ENCODE measurements around the gene KRTAP5-2.

The KRTAP5-2 gene

GRCh38 chr11:1567052-1567720, 30.9 kb downstream of the KRTAP5-2 start:
- DNase-seq (ENCODE audit: low read depth), result no peak

GRCh38 chr11:1566381-1567051, 31.6 kb downstream of the KRTAP5-2 start:
- no peak for DNase-seq (ENCODE audit: low read depth)

DNA sequence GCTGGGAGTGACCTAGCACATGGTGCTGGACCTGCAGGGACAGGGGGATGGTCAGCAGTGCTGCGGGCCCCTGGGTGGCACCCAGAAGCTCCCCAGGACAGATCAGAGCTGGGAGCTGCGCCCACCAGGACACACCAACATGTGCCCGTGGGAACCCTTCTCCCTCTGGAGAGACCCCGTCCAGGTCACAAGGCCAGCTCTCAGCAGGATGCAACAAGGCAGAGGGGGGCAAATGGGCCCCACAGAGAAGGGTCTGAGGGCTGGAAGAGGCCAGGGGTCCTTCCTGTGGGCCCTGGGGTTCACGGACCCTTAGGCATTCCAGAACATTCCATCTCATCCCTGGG, 32.2 kb downstream of the KRTAP5-2 start:
- DNase-seq (ENCODE audit: low read depth), result no peak

GRCh38 chr11:1565173-1565903, 32.8 kb downstream of the KRTAP5-2 start:
- no peak for DNase-seq (ENCODE audit: low read depth)

DNA sequence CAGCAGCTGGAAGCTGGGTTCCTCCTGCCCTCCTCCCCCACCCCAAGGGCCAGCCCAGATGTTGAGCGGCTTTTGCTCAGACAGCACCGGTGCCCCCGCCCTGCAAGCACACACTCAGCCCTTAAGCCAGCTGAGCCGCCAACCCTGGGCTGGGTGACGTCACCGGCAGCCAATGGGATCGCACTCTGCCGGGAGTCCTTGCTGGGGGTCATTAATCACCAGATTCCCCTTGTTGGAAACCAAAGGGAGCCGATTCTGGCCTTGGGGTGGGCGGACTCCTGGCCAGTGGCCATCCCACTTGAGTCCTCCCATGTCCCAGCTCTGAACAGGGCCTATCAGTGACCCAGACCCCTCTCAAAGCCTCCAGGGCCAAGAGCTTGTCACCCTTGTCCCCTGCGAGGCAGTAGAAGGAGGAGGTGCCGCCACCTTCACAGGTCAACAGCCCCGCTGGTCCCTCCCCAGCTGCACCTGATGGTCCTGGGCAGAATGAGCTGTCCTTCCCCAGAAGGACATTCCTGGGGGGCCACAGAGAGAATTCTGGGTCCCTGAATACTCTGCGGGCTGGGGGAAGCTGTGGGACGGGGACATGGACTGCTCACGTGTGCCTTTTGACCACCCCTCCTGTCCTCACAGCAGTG, 33.4 kb downstream of the KRTAP5-2 start:
- no peak for DNase-seq (ENCODE audit: low read depth)

DNA sequence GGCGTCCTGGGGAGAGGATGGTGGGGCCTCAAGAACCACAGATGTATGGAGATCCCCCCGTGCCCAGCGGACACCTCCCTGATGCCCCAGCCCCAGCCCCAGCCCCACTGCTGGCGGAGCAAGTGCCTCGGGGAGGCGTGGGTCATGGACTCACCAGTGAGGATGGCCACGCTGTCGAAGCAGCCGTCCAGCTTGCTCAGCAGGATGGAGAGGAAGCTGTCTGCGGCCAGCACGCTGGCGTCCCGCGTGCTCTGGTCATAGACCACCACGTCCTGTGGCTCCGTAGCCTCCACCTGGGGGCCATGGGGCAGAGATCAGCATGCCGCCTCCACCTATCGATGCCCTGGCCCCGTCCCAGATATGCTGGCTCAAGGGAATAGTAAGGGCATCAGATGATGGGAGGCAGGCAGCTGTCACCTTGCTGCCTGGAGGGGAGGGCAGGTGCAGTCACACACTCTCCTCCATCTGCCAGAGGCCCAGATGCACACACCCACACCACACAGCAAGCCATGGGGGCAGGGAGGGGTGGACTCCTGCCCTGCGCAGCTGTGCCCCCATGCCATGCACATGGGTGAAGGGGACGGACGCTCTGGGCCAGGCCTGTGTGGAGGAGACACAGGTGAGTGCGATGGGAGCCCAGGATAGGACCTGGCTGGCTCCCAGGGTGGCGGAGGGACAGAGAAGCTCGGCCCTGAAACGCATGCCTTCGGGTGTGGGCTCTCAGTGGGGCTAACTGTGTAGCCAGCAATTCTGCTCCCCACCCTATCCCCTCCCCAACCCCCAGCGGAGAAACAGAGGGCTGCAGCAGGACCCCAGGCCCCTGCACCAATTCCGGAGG, 34.2 kb downstream of the KRTAP5-2 start:
- no peak for DNase-seq (ENCODE audit: low read depth)

GRCh38 chr11:1563149-1563638, 34.9 kb downstream of the KRTAP5-2 start:
- DNase-seq (ENCODE audit: low read depth), result no peak

DNA sequence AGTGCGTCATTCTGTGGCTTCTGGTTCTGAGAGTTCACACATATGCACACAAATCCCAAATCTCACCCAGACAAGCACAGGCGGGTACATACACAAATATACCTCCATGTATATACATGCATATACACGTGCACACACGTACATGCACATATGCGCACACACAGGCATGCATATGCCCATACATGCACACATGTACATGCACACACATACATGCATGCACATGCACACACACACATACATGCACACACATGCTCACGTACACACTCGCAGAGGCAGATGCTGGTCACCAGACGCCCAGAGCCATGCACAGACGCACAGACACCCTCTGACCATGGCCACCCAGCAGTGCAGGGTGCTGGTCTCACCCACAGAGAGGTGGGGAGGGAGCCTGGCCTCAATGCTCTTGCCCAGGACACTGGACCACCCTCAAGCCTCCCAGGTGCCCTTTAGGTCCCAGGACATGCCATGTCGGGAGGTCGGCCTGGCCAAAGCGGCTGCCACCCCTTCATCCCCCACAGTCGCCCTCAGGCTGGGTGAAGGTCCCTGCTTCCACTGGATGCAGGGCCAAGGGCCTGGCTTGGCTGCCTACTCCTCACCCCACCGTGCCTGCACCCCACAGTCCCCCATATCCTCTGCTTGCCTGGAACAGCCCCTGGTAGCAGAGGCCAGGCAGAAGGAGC, 35.5 kb downstream of the KRTAP5-2 start:
- DNase-seq (ENCODE audit: low read depth), result no peak

- no peak for DNase-seq (ENCODE audit: low read depth)
These were observed 36.1 kb downstream of the KRTAP5-2 start for GRCh38 chr11:1561955-1562354.

DNA sequence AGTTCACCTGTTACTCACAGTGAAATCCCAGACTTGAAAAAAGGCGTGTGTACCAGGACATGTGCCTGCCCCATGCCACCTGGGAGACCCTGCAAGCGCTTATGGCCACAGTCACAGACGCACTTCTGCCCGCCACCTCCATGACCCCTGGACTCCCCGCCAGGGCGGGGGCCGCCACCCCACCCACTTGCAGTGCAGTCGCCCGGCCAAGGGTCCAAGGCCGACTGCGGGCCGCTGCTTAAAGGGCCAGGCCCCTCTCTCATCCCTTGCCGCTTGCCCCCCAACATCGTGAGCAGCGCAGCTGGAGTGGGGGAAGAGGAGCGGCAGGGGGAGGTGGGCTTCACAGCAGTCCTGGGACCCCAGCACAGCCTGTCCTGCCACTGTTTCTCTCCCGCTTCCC, 36.8 kb downstream of the KRTAP5-2 start:
- DNase-seq (ENCODE audit: low read depth), result no peak

GRCh38 chr11:1560649-1561251, 37.3 kb downstream of the KRTAP5-2 start:
- DNase-seq (ENCODE audit: low read depth), result no peak

- DNase-seq (ENCODE audit: low read depth), result no peak
These were observed 38.0 kb downstream of the KRTAP5-2 start for GRCh38 chr11:1560002-1560648.

GRCh38 chr11:1559111-1559951, 38.8 kb downstream of the KRTAP5-2 start:
- DNase-seq (ENCODE audit: low read depth), result no peak

DNA sequence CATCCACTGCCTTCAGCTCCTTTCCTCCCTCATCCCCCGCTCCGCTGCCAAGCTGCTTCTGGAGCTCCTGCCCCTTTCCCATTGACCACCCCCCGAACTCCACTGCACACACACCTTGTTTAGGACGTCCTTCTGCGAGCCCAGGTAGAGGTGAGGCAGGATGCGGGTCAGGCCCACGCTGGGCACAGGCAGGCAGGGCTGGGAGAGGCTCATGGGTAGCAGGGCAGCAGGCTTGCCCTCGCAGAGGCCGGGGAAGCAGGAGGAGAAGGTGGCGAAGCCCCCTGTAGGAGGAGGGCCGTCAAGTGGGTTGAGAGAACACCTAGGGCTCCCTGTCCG, 39.4 kb downstream of the KRTAP5-2 start:
- DNase-seq (ENCODE audit: low read depth), result no peak

DNA sequence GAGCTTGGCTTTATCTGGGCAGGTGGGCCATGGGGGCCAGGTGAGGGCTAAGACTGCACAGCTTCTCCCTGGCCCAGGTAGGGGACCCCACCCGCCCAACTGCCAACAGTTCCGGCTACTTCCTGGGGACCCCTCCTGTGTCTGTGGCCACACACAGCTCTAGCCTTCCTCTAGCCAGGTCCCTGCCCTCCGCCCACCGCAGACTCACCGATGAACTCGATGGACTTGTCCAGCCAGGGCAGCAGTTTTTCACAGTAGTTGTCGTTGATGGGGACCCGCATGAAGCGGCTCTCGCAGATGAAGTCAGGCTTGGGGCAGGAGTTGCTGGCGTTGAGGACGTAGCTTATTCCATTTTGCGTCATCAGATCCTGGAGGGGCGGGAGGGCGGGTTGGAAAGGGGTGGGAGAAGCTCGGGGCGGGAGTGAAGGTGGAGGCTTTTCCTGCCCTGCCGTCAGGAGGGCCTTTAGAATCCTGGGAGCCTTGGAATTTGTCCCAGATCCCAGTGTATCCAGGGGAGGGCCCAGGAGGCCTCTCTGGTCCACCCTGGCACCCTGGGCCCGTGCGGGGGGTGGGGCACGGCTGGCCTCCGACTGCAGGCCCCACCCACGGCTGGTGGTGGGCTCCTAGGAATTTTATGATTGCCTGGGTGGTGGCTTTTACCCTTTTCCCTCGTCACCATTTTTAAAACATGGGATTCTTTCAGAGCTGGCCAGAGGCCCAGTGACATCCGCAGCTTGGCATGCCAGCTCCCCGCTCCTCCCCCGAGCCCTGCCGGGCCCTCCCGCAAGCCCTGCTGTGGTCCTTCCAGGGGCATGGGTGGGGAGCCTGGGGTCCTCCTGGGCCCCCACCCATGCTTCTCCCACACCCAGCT, 40.0 kb downstream of the KRTAP5-2 start:
- no peak for DNase-seq (ENCODE audit: low read depth)

GRCh38 chr11:1557051-1557884, 40.8 kb downstream of the KRTAP5-2 start:
- DNase-seq (ENCODE audit: low read depth), result no peak

DNA sequence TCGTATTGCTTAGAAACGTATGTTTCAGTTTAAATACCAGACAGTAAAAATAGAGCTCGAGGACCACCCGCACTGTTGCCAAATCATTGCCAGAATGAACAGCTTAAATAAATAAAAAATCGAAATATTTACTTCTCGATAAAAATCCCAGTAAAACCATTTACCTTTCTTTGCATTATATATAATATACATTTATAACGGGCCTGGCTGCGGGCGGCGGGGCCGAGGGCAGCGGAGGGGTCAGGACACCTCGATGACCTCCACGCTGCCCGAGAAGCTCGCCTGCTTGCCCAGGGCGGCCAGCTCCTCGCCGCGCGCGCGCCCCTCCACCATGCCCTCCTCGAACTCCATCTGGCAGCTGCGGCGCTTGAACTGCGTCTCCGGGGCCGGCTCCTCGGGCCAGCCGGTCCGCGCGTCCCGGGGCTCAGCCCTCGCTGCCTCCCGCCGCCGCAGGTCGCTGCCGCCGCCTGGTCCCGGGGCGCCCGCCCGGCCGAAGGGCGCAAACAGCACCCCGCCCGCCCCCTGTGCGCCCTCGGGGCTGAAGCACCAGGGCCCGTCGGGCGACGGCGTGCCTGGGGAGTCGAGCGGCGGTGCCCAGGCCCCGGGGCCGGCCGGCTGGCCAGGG, 41.7 kb downstream of the KRTAP5-2 start:
- no peak for DNase-seq (ENCODE audit: low read depth)
